Activated CD4-positive, alpha-beta T cell treated with anti-CD3 and anti-CD28 coated beads, Interleukin-2, amount 50 U/mL, for 16 hours (primary cell): Measurements from ENCODE around the gene SFTPA1.
"Not testable (repeated sequence)": the region's sequence is repeated elsewhere in the genome, so short reads cannot be mapped to it uniquely, and the experiment has no call there.

ENCODE experiments used
- DNase-seq: peaks from one replicate; pipeline ENCODE4 v3.0.0-alpha.2; 2020

SFTPA1 gene

DNA sequence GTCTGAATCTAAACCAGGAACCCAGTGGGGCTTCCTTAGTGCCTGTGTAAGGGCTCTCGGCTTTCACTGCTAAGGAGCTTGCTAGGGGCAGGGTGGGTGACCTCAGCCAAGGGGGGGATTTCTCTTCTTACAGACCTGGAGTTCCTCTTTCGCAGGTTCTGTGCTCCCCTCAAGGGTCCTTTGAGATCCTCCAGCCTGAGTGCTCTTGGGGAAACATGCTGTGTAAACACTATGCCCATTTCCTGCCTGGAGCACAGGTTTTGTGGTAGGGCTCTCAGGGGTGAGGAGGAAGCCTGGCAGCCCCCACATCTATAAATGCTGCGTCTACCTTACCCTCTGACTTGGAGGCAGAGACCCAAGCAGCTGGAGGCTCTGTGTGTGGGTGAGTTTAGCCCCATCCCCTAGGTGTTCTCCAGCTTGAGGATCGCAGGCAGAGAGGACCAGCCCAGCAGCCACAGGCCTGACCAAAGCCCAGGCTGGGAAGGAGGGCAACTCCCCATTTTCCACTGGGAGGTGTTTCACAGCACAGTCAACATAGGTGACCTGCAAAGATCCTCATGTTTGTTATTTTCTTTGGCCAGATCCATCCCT is at the start of gene SFTPA1:
Gene SFTPA1, plus strand, starts transcription at position 339 of the 591 bp plus-strand sequence. CDS start 887 bp downstream, outside the sequence.
- DNase-seq = no peak

- no peak for DNase-seq
Observed at GRCh38 chr10:79561257-79561656, 49.5 kb upstream of the SFTPA1 start.

- DNase-seq = peak; percentile 79
Observed at GRCh38 chr10:79562135-79562756, 48.5 kb upstream of the SFTPA1 start.

GRCh38 chr10:79563426-79563825 is 47.3 kb upstream of the SFTPA1 start:
- no peak for DNase-seq

- not testable (repeated sequence) for DNase-seq
Observed at GRCh38 chr10:79570624-79571023, 40.1 kb upstream of the SFTPA1 start.

GRCh38 chr10:79579361-79579760 is 31.4 kb upstream of the SFTPA1 start:
- no peak for DNase-seq

- no peak for DNase-seq
Observed at GRCh38 chr10:79581044-79581443, 29.7 kb upstream of the SFTPA1 start.

GRCh38 chr10:79582096-79582495 is 28.6 kb upstream of the SFTPA1 start:
- no peak for DNase-seq

DNA sequence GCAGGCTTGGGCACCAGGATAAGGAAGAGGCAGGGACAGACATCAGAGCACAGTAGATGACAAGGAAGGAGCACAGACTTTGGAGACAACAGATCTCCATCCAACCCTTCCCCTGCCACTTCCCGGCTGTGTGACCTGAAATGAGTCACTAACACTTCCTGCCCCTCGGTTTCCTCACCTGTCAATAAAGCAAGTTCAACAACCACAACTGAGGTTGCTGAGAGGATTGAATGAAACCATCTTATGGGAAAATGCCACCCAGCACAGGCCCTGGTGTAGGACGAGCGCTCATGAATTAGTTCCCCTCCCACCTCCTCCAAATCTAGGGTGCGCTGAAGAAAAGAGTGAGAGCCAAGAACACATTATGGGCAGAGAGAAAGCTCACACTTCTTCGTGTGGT is 27.8 kb upstream of the SFTPA1 start:
- peak; percentile 54 for DNase-seq

- DNase-seq = peak; percentile 8
Observed at GRCh38 chr10:79583488-79584024, 27.2 kb upstream of the SFTPA1 start.

GRCh38 chr10:79585870-79586527 is 24.7 kb upstream of the SFTPA1 start:
- no peak for DNase-seq

DNA sequence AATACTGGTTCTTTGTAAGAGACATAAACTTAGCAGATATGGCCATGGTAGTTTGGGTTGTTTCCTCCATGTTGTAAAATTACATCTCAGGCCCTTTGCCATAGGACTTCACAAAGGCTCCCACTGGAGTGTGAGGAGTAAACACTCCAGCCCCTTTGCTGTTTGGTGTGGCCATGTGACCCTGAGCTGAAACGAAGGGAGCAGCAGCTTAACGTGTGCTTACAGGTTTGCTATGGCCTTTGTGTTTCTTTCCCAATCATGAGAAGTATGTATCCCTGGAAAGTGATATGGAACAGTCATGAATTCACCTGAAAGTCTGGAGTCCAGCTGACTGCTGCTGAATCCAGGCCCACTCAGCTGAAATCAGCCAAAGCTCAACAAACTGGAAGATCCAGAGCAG is 23.8 kb upstream of the SFTPA1 start:
- DNase-seq = no peak

DNA sequence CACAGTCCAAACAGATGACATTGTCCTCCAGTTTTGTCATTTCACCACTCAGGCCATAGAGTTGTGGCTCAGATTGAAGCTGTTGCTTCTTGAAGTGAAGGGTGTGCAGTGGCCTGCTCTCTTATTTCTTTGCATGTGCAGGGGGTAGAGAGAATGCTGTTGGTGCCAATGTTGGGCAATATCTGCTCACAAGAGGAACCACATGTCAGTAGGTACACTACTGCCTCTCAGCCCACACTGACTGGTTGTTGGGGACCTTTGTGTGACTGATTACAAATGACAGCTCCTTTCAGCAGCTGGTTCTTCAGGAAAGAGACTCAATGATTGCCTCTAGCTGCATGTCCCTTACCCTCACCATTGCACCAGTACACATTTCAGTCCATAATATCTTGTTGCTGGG is 21.9 kb upstream of the SFTPA1 start:
- no peak for DNase-seq

GRCh38 chr10:79593377-79593776 is 17.4 kb upstream of the SFTPA1 start:
- DNase-seq = no peak

DNA sequence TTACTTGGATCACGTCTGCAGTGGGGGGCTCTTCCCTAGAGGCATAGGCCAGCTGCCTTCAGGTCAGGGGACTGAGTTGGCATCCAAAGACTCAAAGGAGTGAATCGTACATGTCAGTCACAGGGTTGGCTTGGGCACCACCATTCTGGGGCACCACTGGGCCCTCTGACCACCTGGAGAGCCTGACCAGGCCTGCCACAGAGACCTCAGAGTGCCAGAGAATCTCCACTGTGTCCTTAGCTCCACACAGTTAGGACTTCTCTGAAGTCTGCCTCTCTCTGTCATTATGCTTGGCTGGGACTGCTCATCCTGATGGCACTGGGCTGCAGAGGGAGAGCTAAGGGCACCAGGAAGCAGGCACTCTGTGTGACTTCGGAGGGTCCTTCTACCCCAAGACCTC is 16.2 kb upstream of the SFTPA1 start:
- not testable (repeated sequence) for DNase-seq

DNA sequence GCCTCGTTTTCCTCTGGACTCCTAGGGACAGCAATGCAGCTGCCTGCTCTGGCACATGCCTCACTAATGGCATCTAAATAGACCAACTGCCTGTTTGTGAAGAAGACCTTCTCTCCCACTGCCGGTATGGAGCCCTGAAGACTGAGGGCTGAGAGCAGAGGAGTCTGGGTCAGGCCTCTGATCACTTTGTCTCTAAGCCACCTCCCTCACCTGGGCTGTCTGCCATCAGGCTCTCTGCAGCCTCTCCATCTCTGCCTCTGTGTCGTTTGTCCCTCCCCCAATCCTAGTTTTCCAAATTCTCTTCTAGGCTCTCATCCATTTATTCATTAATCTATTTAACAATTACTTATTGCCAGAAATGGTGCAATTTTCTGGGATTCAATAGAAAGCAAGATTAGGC is 15.2 kb upstream of the SFTPA1 start:
- DNase-seq = no peak

DNA sequence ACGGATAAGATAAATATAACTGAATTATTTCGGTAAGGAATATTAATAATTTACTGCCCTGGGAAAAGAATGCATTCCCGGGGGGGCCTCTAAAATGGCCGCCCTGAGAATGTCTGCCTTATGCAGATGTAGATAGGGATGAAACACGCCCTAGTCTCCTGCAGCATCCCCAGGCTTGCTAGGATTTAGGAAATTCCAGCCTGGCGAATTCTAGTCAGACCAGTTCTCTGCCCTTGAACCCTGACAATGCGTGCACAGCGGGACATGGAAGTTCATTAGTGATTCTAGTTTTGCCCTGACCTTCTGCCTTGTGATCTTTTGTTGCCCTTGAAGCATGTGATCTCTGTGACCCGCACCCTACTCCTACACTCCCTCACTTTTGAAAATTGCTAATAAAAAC is 11.1 kb upstream of the SFTPA1 start:
- not testable (repeated sequence) for DNase-seq

GRCh38 chr10:79601939-79602338 is 8.8 kb upstream of the SFTPA1 start:
- DNase-seq = no peak

DNA sequence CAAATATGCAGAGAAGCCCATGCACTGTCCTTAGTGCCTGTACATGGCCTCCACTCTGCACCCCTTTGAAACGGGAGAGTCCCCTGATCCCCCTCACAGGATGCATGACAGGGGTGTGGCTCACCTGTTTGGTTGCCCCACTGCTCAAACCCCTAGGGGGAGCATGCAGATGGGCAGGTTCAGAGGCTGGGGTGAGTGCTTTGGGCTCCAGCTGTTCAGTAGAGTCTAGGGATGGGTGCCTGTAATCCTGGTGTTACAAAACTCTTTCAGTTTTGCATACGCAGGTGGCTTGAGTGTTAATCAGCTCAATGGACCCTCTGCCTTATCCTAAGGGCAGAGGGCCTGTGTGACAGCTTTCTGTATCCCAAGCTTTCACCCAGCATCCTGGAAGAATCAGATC is 7.8 kb upstream of the SFTPA1 start:
- DNase-seq = no peak

DNA sequence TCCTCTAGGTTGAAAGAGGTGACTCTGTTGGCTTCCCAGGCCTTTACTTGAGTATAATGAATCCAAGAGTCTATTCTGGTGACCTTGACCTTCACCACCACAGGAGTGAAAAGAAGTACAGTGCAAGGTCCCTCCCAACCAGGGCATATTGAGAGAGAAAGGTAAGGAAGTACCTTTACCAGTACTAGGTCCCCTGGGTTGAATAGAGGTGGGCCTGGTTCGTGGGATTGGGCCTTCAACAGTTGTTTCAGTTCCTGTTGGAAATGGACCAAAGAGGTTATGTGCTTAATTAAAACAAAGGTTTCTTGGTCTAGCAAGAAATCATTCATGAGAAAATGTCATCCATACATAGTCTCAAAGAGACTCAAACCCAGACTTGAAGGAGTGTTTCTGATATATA is 6.4 kb upstream of the SFTPA1 start:
- DNase-seq = no peak

- DNase-seq = no peak
Observed at GRCh38 chr10:79605308-79605707, 5.4 kb upstream of the SFTPA1 start.

DNA sequence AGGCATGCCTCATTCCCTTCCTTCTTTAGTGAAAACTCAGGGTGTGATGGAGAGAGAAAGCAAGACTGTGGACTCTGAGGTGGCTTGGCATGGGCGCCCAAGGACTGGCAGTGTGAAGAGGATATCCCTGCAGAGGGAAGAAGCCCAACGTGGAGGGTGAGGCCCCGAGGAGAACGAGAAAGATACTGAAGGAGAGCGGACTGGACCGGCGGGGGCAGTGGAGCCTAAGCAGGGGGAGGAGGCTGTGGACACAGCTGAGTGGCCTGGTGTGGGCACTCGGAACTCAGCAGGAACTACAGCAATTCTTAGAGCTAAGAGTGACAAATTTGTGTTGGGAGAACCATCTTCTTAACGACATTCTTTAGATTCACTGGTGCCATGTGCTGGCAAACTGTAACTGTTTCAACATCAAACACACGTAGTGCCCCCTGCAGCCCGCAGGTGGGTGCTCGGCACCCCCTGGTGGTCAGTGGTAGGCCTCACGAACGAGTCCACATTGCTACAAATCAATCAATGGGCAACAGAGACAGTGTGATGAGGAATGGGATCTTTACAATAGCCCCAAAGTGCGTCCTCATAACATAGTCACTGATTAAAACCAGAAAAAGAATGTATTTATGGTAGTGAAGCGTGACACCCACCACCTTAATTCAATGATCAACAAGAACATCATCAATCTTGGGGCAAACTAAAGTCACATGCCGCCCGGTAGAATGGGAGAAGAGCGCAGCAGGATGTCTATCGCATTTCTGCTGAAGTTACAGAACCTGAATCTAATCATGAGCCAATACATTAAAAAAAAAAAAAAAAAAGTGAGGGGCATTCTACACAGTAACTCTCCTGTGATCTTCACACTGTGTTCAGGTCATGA is 2.0 kb upstream of the SFTPA1 start:
- DNase-seq = peak; percentile 70
